ENCODE results near the gene GRM8.

GRM8 gene

DNA sequence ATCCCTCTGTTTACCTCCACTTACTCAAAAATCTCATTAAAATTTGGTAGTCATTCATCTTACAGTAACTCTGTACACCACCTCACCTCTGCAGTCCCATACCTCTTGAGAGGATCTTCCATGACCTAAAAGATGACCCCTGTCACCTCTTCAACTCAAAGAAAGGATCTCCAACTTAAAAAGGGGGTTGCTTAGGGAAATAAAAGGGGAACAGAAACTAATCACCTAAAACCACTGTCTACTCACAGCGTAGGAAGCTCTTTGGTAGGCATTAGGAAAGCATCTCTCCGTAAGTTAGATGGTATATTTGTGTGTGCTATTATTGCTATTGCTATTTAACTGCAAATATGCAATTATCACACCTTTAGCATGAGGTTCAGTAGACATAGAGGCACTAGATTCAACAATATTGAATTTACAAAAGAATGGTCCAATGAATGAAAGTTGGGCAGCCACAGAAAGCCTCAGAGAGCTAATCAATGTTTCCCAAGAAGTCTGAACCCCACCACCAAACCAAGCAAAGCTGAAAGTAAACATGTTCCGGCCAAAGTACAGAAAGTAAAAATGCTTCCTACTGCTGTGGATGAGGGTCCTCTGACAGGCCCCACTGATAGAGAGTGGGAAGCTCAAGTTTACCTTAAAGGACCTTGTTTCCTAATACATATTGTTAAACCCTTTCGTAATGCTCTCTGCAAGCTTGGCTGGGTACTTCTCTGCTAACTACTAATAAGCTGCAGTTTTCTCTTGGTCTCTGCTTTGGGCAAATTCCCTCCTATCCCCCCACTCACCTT is 105.8 kb downstream of the GRM8 start:
- no peak for DNase-seq

DNA sequence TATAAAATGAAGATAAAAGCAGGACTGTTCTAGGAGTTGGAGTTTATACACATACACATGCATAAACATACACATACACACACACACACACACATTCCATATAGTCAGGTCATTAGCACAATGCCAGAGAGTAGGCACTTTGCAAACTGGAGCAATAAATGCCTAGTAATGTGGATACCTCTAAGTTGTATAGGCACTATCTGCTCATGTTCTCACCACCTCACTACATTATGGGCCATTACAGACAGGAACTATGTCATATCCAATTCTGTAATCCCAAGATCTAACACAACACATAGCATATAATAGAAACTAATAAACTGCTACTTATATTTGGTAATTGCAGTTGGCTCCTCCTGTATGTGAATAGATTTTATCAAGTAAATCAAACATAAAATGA is 115.6 kb downstream of the GRM8 start:
- no peak for DNase-seq

DNA sequence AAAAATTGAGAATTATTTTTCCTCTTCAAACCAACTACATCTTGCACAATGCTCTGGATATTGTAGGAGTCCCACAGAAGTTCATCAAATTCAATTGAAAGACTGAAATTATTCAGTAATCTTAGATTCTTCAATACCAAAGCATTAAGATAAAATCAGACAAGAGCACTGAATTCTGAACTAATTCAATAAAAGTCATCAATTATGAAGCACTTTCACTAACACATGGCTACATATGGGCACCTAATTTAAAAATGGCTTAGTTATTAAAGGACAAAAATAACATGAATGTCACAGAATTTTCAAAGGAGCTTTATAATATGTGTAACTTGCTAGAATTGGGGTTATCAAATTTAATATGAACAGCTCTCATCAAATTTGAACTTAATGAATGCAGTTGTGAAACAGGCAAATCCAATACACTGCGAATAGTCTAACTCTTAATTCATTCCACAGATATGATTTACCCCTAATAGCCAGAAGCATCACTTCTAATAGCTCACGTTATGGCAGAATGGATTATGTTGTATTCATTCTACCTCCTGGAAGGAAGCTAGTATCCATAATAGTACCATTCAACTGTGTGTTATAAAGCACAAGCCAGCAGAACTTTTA is 116.8 kb downstream of the GRM8 start:
- DNase-seq, result no peak

DNA sequence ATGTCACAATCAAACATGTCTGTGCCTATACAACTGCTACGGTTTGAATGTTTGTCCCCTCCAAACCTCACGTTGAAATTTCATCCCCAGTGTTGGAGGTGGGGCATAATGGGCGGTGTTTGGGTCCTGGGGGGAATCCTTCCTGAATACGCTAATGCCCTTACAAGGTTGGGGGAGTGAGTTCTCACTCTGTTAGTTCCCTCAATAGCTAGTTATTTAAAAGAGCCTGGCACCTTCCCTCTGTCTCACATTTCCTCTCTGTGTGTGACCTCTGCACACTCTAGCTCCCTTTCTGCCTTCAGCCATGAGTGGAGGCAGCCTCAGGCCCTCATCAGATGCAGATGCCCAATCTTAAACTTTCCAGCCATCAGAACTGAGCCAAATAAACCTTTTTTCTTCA is 129.5 kb downstream of the GRM8 start:
- no peak for DNase-seq

DNA sequence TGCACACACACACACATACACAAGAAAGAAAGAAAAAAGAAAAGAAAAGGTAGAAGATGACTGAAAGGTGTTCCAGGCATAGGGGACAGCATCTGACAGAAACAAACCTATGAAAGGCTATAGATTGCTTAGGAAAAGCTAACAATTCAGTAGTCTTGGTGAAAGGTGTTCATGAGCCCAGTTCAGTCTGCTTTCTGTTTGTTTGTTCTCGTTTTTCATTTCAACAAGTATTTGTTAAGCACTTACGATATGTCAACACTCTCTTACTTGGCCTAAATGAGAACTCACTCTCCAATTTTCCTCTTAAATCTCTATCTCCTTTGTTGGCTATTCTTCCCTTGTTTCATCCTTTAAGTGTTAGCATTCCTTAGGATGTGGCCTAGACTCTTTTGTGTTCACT is 133.2 kb downstream of the GRM8 start:
- no peak for DNase-seq

DNA sequence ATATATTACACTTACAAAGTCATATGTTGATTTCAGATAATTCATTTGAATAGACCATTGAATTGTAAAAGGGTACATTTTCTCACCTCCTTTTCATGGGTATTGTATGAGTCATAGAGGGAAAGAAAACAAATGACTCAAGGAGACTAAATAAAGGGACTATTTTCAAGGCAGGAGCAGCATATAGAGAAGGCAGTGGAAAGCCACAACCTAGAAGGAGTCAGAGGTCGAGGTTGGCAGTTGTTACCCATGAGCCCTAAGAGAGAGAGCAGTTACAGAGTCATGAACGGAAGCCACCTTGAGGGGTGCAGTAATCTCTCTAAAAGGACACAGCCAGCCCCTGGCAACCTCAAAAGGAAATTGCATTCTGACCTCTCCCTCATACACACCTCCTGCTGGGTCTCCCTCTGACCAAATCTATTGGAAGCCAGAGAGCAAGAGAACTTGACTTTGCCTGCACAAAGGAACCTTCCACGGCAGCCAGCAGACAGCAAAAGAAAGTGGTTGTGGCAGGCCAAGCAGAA is 137.9 kb downstream of the GRM8 start:
- DNase-seq, result no peak

DNA sequence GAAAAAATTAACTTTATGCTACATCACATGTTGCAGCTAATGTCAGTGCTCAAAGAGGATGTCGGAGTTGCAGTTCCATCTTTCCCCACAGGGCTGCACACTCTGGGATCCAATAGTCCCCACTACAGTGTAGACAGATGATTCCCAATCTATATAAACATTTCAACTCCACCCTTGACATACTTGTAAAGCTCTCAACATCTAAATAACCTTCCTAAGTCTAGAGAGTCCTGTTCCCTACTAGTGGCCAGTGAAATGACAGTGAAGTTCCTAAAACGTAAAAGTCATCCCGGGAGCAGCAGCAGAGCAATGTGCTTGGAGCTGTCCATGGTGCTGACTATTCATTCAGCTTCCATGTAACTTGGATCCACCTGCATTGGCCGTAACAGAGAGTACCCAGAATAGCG is 145.1 kb downstream of the GRM8 start:
- DNase-seq, result no peak

DNA sequence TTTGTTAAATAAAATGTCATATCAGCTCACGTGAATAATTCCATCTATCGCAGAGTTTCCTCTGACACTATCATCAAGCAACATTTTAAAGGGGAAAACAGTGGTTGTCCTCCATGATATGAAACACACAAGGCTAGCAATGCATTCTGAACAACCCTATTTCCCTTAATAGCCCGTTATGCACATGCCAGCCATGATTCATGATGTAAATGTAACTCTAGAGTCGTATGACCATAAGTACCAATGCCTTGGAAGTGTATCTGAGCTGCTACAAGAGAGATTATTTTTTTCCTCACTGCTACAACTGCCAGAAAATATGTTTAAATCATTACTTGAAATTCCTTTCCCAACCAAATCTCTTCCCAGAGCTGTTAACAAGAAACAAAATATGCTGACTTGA is 159.4 kb downstream of the GRM8 start:
- DNase-seq, result no peak

DNA sequence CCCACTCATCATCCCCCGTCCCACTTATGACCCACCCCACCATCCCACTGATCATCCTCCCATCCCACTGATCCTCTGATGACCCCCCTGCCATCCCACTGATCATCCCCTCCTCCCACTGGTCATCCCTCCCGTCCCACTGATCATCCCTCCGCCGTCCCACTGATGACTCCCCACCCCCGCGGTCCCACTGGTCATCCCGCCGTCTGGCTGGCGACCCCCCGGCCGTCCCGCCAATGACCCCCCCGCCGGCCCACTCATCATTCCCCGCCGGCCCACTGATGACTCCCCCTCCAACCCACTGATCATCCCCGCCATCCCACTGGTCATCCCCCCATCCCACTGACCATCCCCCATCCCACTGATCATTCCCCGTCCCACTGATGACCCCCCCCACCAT is 161.1 kb downstream of the GRM8 start:
- DNase-seq, result no peak

DNA sequence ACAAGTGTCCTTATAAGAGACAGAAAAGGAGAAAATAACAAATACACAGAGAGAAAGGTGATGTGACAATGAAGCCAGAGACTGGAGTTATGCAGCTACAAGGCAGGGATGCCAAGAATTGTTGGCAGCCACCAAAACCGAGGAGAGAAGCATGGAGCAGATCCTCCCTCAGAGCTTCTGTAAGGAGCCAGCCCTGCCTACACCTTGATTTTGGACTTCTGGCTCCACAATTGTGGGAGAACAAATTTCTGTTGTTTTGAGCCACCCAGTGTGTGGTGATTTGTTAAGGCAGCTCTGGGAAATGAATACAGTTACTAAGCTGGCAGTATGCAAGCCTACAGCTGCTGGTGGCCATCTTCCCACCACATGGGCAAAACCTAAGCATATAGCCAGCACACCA is 163.6 kb downstream of the GRM8 start:
- DNase-seq, result no peak

DNA sequence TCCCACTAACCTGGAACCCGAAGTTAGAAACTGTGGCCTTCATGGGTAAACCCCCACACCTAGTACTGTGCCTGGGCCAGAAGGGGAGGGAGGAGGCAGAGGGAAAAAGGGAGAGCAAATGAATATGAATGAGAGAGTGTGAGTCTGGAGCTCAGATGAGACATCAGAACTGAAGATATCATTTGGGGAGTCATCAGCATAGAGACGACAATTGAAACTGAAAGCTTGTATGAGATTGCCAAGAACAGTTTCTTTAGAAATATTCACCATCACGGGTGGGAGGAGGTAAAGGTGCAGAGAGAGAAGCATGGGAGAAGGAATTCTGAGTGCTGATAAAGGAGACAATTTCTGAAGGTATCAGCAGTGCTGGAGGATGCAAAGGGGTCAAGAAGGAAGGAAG is 171.2 kb downstream of the GRM8 start:
- no peak for DNase-seq

DNA sequence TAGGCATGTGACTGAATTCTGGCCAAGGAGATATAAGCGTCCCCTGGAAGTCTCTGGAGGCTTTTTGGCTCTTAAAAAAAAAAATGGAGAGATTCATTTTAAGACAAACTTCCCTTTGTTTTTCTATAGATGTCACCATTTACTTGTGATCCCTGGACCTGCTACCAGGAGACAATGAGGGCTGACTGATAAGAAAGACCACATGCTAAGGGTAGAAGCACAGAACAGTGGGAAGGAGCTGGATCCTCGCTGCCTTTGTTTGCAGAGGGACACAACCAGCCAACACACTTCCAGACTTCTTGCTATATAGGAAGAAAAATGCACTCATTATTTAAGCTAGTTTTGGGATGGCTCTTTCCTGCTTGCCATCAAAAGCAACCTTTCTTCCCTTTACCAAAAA is 172.2 kb downstream of the GRM8 start:
- DNase-seq, result no peak

DNA sequence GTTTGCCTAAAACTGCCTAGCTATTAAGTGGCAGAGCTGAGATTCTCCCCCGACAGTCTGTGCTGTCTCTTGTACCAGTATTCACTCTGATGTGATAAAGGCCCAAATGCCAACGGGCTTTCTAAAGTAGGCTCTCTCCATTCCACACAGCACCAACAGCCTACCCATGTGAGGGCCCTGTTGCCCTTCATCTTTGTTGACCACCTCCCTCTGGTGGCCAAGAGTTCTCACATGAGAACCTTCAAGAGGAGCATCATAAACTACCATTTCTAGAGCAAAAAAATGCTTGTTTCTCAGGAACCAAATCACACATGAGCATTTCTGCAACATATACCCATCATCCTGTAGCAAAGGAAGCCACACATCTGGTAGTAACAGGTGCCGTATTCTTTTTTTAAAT is 185.8 kb downstream of the GRM8 start:
- no peak for DNase-seq

DNA sequence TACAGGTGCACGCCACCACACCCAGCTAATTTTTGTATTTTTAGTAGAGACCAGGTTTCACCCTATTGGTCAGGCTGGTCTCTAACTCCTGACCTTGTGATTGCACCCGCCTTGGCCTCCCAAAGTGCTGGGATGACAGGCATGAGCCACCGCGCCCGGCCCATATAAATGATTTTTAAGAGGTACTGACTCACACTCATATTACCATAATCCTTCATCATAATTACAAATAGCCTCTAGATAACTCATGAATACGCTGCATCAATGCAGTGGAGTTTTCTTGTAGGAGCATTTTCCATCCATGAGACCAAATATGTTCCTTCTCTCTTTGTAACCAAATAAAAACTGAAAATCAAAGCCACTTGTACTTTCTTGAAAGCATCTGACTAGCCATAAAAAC is 193.3 kb downstream of the GRM8 start:
- no peak for DNase-seq

DNA sequence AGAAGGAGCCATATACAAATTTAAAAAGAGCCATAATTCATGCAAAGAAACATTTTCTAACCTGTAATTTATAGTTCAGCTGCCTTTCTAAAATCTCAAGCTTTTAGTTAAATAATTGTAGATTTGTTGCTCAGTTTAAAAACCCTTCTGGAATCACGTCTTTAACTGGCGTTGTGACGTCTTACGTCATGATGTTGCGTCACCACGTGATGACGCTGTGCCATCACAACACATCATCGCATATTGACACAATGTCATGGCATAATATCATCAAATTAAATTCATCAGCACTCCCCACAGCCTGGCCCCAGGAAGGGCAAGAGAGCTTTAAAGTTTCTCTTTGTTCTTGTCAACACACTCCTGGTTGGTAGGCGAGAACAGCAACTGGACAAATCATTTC is 194.8 kb downstream of the GRM8 start:
- DNase-seq, result no peak

DNA sequence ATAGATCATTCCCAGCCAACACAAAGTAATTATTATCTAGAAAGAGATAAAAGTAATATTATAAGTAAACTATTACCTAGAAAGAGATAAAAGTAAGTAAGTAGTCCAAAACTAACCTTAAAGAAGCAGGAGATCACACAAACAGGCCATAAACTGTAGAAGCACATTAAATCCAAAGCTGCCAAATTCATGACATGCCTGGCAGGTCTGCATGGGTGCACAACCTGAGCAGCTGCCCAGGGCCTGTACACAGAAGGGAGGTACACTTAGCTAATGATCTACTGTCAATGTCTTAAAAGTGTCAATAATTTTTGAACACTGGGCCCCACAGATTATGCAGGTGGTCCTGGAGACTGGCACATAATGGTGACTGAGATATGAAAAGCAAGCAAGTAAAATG is 196.5 kb downstream of the GRM8 start:
- no peak for DNase-seq

DNA sequence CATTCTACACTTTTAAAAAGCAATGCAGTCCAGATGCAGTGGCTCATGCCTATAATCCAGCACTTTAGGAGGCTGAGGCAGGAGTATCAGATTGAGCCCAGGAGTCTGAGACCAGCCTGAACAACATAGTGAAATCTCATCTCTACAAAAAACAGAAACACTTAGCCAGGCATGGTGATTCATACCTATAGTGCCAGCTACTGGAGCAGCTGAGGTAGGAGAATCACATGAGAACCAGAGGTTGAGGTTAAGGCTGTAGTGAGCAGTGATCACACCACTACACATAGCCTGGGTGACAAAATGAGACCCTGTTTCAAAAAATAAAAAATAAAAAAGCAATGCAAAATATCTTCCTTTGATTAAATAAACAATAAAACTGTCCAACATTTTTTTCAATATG is 205.2 kb downstream of the GRM8 start:
- DNase-seq, result no peak

DNA sequence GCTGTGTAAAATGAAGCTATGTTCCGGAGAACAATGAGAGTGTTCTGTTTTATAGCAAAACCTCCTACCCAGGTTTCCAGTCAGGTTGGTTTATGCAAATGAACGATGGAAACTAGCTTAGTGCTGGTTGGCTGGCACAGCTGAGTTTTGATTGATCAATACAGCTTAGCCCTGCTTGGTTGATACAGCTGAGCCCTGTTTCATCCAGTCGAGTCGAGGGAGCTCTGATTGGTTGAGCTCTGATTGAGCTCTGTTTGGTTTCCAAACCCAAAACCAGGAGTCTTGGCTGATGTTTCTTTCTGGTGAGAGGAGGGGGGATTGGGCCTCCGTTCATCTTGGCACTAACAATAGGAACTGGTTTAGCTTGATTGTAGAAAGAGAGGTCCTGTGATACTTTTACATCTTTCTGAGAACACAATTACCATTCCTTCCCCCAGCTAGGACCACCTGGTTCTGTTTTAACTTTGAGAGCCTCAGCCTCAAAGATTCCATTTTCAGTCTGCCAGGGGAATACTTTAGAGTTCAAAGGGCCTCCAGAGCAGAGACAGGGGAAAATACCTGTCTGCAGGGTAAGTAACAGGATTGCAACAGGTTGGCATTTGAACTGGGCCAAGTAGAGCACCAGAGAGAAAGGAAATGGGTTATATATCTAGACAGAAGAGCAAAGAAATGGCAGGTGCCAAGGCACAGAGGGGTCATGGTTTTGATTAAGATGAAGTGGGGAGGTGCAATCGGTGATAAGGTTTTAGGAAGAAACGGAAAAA is 210.9 kb downstream of the GRM8 start:
- no peak for DNase-seq

DNA sequence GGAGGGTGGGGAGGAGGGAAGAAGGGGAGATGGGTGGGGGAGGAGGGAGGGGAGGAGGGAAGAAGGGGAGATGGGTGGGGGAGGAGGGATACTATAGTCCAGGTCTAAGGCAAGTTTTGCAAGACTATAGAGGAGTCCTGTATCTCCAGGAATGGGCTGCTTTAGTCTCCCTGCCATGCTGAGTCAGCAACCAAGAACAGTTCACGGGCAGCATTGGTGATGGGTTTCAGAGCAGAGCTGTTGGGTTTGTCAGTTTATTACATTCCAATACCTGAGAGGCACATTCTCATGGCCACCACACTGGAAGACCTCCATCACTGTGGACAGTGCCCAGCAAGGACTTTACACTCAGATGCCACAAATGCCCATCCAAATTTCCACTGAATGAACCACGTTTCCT is 212.7 kb downstream of the GRM8 start:
- DNase-seq, result no peak

DNA sequence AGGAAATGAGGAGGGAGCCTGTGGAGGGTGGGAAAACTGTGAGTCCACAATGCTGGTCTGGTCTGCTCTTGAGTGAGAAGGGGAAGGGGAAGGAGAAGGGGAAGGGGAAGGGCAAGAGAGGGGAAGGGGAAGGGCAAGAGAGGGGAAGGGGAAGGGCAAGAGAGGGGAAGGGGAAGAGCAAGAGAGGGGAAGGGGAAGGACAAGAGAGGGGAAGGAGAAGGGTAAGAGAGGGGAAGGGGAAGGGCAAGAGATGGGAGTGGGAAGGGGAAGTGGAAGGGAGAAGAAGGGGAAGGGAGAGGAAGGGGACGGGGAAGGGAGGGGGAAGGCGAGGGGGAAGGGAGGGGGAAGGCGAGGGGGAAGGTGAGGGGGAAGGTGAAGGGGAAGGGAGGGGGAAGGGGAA is 213.2 kb downstream of the GRM8 start:
- no peak for DNase-seq

DNA sequence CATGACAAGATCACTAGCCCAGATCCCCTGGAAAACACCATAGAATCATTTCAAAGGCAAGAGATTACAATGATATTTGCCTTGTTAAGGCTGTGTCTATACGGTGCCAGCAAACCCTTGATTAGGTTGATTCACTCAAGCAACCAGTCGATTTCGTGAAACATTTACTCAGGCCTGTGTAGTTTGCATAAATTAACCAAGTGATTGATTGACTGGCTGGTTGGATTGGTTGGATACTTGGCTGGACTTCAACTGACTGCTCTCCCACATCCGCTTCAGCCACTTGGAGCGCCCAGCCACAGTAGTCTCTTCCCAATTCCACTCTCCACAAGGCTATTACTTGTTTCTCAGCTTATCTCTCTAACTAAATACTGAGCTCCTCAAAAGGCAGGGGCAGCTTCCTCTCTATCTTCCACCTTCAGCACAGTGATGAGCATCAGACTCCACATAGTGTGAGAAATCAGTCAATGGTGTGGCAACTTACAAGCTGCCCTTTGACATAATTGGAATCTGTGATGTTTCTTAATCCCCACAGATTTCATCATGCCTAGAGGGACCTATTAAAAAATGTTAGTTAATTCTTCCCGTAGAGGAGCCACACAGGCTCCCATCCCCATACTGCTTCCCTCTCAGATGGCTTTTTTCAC is 217.4 kb downstream of the GRM8 start:
- DNase-seq, result no peak

DNA sequence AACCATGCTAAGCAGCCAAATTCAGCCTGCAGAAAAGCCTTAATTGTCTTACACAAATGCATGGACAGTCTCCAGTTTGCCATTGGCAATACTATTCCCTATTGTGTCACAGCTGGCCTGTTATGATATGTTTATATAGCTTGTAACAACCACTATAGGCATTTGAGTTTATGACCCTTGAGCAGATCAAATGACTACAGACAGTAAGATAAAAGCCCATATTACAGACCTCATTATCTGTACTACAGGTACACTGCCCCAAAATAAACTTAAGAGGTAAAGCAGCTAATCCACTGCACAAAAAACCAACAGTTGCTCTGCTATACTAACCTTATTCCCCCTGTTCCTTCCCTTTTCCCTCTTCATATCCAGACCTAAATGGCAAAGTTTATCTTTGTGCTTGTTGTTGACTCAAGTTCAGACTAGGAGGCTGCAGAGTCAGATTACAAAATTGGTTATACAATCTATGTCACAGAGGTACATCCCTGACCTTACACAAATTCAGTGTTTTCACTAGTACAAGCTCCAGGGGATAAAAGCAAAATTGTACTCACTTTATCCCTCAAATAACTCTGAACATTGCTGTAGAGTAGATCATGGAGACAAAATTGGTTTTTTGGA is 218.4 kb downstream of the GRM8 start:
- no peak for DNase-seq

DNA sequence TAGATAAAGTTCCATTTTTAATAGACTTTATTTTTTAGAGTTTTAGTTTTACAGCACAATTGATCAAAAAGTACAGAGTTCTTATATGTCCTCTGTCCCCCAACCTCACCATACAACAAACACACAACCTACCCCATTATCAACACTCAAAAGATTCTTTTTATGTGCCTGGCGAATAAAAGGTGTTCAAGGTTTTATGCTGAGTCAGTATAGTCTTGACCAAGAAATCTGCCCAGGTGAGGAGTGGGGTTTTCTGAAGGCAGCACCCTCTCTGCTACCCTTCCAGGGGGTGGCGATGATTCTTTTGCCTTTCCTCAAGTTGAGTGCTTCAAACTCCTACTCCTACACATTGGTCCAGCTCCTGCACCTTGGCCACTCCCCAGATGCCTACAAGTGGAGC is 222.9 kb downstream of the GRM8 start:
- no peak for DNase-seq
